Trophoblast cell (in vitro differentiated cells and primary cell): Measurements from ENCODE around the gene KRT40.

ENCODE experiments used
- DNase-seq, 2 donors: peaks; one replicate each; pipeline ENCODE4 v3.0.0-alpha.2; 2016
- H2AFZ ChIP-seq: 2 replicates; pipeline ENCODE4 v1.6.1; 2013; ENCODE audit warnings: low read length, moderate library complexity, mild to moderate bottlenecking; ENCODE audit not compliant: insufficient read depth, poor library complexity
- H2AK5ac ChIP-seq: 2 replicates; pipeline ENCODE4 v1.6.1; 2013; ENCODE audit warnings: mild to moderate bottlenecking, low read length
- H2BK120ac ChIP-seq: 2 replicates; pipeline ENCODE4 v1.6.1; 2013; ENCODE audit warnings: low read length, mild to moderate bottlenecking, moderate library complexity; ENCODE audit not compliant: insufficient read depth, poor library complexity
- H2BK12ac ChIP-seq: 2 replicates; pipeline ENCODE4 v1.6.1; 2013; ENCODE audit warnings: mild to moderate bottlenecking, low read length, moderate library complexity
- H2BK5ac ChIP-seq: 2 replicates; pipeline ENCODE4 v1.6.1; 2013; ENCODE audit warnings: low read length, low read depth, moderate library complexity, mild to moderate bottlenecking; ENCODE audit not compliant: poor library complexity
- H3K14ac ChIP-seq: 2 replicates; pipeline ENCODE4 v1.6.1; 2013; ENCODE audit warnings: mild to moderate bottlenecking, low read length
- H3K18ac ChIP-seq: 2 replicates; pipeline ENCODE4 v1.6.1; 2013; ENCODE audit warnings: mild to moderate bottlenecking, low read length
- H3K23ac ChIP-seq: 2 replicates; pipeline ENCODE4 v1.6.1; 2013; ENCODE audit warnings: low read length
- H3K27ac ChIP-seq: 2 replicates; pipeline ENCODE4 v1.5.1; 2013; ENCODE audit warnings: low read depth, mild to moderate bottlenecking, inconsistent platforms, low read length, moderate library complexity
- H3K27me3 ChIP-seq: 2 replicates; pipeline ENCODE4 v1.6.1; 2013; ENCODE audit warnings: inconsistent platforms, mild to moderate bottlenecking, low read length, moderate library complexity; ENCODE audit not compliant: insufficient read depth
- H3K36me3 ChIP-seq, 2 experiments: 1 replicate in 1 of 2; 2 replicates in 1 of 2; pipeline ENCODE4 v1.6.1; 2013; ENCODE audit warnings: low read length in 2 of 2, mild to moderate bottlenecking in 2 of 2, moderate library complexity in 1 of 2; ENCODE audit not compliant: insufficient read depth in 2 of 2, control insufficient read depth in 1 of 2
- H3K4ac ChIP-seq: 2 replicates; pipeline ENCODE4 v1.6.1; 2013; ENCODE audit warnings: low read depth, mild to moderate bottlenecking, low read length, moderate library complexity
- H3K4me1 ChIP-seq, 2 experiments: 1 replicate in 1 of 2; 2 replicates in 1 of 2; pipeline ENCODE4 v1.6.1; 2013; ENCODE audit warnings: low read length in 2 of 2, mild to moderate bottlenecking in 2 of 2, moderate library complexity in 1 of 2; ENCODE audit not compliant: insufficient read depth in 2 of 2, control insufficient read depth in 1 of 2
- H3K4me2 ChIP-seq: 2 replicates; pipeline ENCODE4 v1.6.1; 2013; ENCODE audit warnings: inconsistent platforms, mild to moderate bottlenecking, low read length, moderate library complexity
- H3K4me3 ChIP-seq: 2 replicates; pipeline ENCODE4 v1.5.1; 2013; ENCODE audit warnings: mild to moderate bottlenecking, low read depth, low read length, inconsistent platforms
- H3K79me1 ChIP-seq: one replicate; pipeline ENCODE4 v1.6.1; 2013; ENCODE audit warnings: low read length
- H3K79me2 ChIP-seq: 2 replicates; pipeline ENCODE4 v1.6.1; 2013; ENCODE audit warnings: low read length, mild to moderate bottlenecking; ENCODE audit not compliant: control insufficient read depth, insufficient read depth, poor library complexity
- H3K9ac ChIP-seq: 2 replicates; pipeline ENCODE4 v1.6.1; 2013; ENCODE audit warnings: mild to moderate bottlenecking, low read length
- H3K9me3 ChIP-seq: 2 replicates; pipeline ENCODE4 v1.6.1; 2013; ENCODE audit warnings: low read depth, mild to moderate bottlenecking, control low read depth, inconsistent platforms, low read length; ENCODE audit not compliant: insufficient read depth
- H4K12ac ChIP-seq: 2 replicates; pipeline ENCODE4 v1.6.1; 2013; ENCODE audit warnings: low read depth, mild to moderate bottlenecking, low read length, moderate library complexity
- H4K8ac ChIP-seq: 2 replicates; pipeline ENCODE4 v1.6.1; 2013; ENCODE audit warnings: low read depth, mild to moderate bottlenecking, low read length, moderate library complexity
- H4K91ac ChIP-seq: one replicate; pipeline ENCODE4 v1.6.1; 2013; ENCODE audit warnings: low read depth, mild to moderate bottlenecking, low read length, moderate library complexity
- WGBS: extraction: QIAGEN DNeasy Blood & Tissue Kit; methylation state at CpG from one replicate; pipeline ENCODE4 v1.1.7; 2013; ENCODE audit warnings: missing lambda C conversion rate; ENCODE audit not compliant: insufficient read length, insufficient coverage; ENCODE audit errors: extremely low coverage; 5-methylcytosine and 5-hydroxymethylcytosine counted together

KRT40 gene

DNA sequence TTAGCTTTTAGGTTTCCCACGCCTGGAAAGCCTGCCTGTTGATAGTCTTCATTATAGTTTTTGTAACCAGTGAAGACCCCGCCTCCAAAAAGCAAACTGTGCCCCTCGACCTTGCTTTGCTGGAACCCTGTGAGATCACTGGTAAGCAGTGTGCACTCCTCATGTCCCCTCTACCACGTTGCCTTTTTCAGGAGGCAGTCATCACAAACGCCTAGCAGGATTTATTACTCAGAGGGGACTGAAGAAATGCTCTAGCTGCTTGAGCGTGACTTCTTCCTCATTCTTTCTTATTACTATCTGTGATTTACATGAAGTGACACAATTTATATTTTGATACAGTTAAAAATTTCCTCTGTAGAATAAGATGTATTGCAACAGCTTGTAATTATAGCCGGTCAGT lies 31.3 kb upstream of the KRT40 start:
- no peak overlapping the region for H4K91ac ChIP-seq
- no peak overlapping the region for H2BK12ac ChIP-seq
- H3K4me3 ChIP-seq = no peak overlapping the region
- H3K4me1 ChIP-seq = no peaks in the 10 kb centered on the region
- no peak overlapping the region for H3K4me2 ChIP-seq
- H2AFZ ChIP-seq = no peak overlapping the region
- no peak overlapping the region for H3K23ac ChIP-seq
- no peaks in the 10 kb centered on the region for H3K27me3 ChIP-seq
- H2AK5ac ChIP-seq = no peak overlapping the region
- no peak for DNase-seq
- no peak overlapping the region for H4K8ac ChIP-seq
- H3K36me3 ChIP-seq = no peaks in the 10 kb centered on the region
- H2BK5ac ChIP-seq = no peak overlapping the region
- H3K18ac ChIP-seq = no peak overlapping the region
- H3K27ac ChIP-seq = no peak overlapping the region
- no peaks in the 10 kb centered on the region for H3K79me1 ChIP-seq
- H3K9me3 ChIP-seq = no peaks in the 10 kb centered on the region
- no peak overlapping the region for H4K12ac ChIP-seq
- H3K79me2 ChIP-seq = no peaks in the 10 kb centered on the region
- no peak overlapping the region for H3K14ac ChIP-seq
- WGBS = no CpG with 5 or more reads among the region's 7 CpGs
- H3K9ac ChIP-seq = no peak overlapping the region
- no peak overlapping the region for H2BK120ac ChIP-seq
- H3K4ac ChIP-seq = no peak overlapping the region

DNA sequence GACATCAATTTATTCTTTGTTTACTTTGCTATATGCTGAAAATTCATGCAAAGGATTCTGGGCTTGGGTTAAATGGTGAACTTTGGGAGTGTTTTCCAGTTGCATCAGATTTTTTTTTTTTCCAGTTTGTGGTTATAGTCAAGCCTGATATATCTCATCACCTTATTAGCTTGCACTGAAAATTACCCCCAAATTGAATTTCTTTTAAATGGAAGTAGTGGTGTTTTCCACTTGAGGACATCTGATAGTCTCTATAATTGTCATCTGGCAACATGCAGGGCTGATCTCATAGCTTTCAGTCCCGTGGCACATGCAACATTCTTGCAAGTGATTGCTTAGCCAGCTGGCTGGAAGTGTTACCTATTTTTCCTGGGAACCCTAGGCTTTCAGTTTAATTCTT lies 29.5 kb upstream of the KRT40 start:
- Histone ChIP-seq H3K27ac (no peak overlapping the region), H3K9me3 (no peaks in the 10 kb centered on the region), H3K14ac (no peak overlapping the region), H3K4me3 (no peak overlapping the region), H2BK5ac (no peak overlapping the region), H3K79me1 (peaks cover 2% of the 10 kb centered on the region), H2BK12ac (no peak overlapping the region), H2BK120ac (no peak overlapping the region), H4K8ac (no peak overlapping the region), H3K9ac (no peak overlapping the region), H3K18ac (no peak overlapping the region), H3K4ac (no peak overlapping the region), H2AFZ (no peak overlapping the region), H3K79me2 (no peaks in the 10 kb centered on the region), H3K4me1 (peaks cover 4% of the 10 kb centered on the region in 2 experiments), H3K23ac (no peak overlapping the region), H3K27me3 (no peaks in the 10 kb centered on the region), H3K36me3 (no peaks in the 10 kb centered on the region), H2AK5ac (no peak overlapping the region), H4K12ac (no peak overlapping the region), H3K4me2 (no peak overlapping the region), H4K91ac (no peak overlapping the region)
- no peak for DNase-seq
- WGBS = no CpG with 5 or more reads among the region's 1 CpG

DNA sequence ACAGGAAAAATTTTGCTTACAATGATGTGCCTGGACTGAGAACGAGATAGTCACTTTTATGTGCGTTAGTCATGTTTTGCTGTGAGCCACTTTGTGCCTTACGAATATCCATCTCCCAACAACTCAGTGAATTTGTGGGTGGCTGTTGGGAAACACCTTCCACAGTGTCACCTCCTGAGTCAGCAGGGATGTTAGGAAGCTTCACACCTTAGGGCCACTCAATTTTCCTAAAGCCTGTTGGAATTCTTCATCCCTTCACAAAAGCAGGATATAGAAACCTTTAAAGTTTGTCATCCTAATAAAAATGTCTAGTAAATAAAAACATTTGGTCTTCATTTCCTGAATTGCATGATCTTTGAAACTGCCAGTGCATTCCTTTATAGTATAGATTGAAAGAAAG lies 29.1 kb upstream of the KRT40 start:
- H3K23ac ChIP-seq = no peak overlapping the region
- no peak overlapping the region for H3K14ac ChIP-seq
- no peak overlapping the region for H3K4me3 ChIP-seq
- no peak overlapping the region for H4K91ac ChIP-seq
- H3K27ac ChIP-seq = no peak overlapping the region
- H3K9me3 ChIP-seq = no peaks in the 10 kb centered on the region
- no peaks in the 10 kb centered on the region for H3K27me3 ChIP-seq
- H4K12ac ChIP-seq = no peak overlapping the region
- H3K9ac ChIP-seq = no peak overlapping the region
- no peak overlapping the region for H3K4ac ChIP-seq
- no peak overlapping the region for H3K4me2 ChIP-seq
- no peak overlapping the region for H2BK120ac ChIP-seq
- H3K79me2 ChIP-seq = no peaks in the 10 kb centered on the region
- H2AK5ac ChIP-seq = no peak overlapping the region
- no peak overlapping the region for H2BK12ac ChIP-seq
- H3K79me1 ChIP-seq = peaks cover 2% of the 10 kb centered on the region
- H3K4me1 ChIP-seq = peaks cover 4% of the 10 kb centered on the region in 2 experiments
- no peaks in the 10 kb centered on the region for H3K36me3 ChIP-seq
- no peak for DNase-seq
- no peak overlapping the region for H4K8ac ChIP-seq
- no peak overlapping the region for H2AFZ ChIP-seq
- no peak overlapping the region for H3K18ac ChIP-seq
- H2BK5ac ChIP-seq = no peak overlapping the region
- no CpG with 5 or more reads among the region's 3 CpGs for WGBS

DNA sequence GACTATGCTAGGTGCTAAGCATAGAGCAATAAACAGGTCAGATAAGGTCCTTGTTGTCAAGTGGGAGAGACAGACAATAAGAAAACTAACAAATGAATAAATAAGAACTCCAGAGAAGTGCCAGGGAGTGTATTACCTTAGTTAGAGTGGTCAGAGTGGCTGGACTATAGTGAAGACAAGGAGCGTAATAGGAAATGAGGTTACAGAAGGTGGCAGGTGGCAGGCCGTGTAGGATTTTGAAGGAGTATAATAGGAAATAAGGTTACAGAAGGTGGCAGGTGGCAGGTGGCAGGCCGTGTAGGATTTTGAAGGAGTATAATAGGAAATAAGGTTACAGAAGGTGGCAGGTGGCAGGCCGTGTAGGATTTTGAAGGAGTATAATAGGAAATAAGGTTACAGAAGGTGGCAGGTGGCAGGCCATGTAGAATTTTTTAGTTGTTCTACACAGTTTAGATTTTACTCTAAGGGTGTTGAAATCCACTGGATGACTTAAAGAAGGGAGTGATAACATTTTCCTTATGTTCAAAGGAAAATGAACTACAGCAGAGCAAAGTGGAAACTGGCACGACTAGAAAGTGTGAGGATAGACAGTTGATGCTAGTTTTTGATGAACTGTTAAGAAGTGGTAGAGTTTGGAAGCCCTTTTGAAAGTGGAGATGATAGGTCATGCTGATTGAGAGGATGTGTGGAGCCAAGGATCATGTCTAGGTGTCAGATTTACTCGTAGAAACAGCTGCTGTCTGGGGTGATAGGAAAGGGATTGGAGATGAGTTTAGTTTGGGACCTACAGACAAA lies 28.4 kb upstream of the KRT40 start:
- no peak overlapping the region for H3K23ac ChIP-seq
- H3K18ac ChIP-seq = no peak overlapping the region
- no peaks in the 10 kb centered on the region for H3K9me3 ChIP-seq
- H2AK5ac ChIP-seq = no peak overlapping the region
- no peak overlapping the region for H4K12ac ChIP-seq
- WGBS = no CpG with 5 or more reads among the region's 6 CpGs
- no peaks in the 10 kb centered on the region for H3K27me3 ChIP-seq
- H2BK5ac ChIP-seq = no peak overlapping the region
- H4K91ac ChIP-seq = no peak overlapping the region
- H3K9ac ChIP-seq = no peak overlapping the region
- no peaks in the 10 kb centered on the region for H3K36me3 ChIP-seq
- H3K4me2 ChIP-seq = no peak overlapping the region
- no peak overlapping the region for H3K4ac ChIP-seq
- H3K14ac ChIP-seq = no peak overlapping the region
- H3K4me3 ChIP-seq = no peak overlapping the region
- peaks cover 2% of the 10 kb centered on the region for H3K79me1 ChIP-seq
- H3K79me2 ChIP-seq = no peaks in the 10 kb centered on the region
- no peak overlapping the region for H2BK12ac ChIP-seq
- no peak overlapping the region for H2AFZ ChIP-seq
- no peak for DNase-seq
- no peak overlapping the region for H4K8ac ChIP-seq
- H3K4me1 ChIP-seq = peaks cover 4% of the 10 kb centered on the region in 2 experiments
- H2BK120ac ChIP-seq = no peak overlapping the region
- H3K27ac ChIP-seq = no peak overlapping the region
